Osteocyte (in vitro differentiated cells): Measurements from ENCODE around the gene PSMD6. TPM values are rescaled to one million over a fixed set of nuclear protein-coding genes. Genes with fewer than 3 reads are reported as not detected.

Experiments used
- DNase-seq: peaks from one replicate; pipeline ENCODE4 v3.0.0; 2021; ENCODE audit warnings: mixed read lengths; ENCODE audit not compliant: unreplicated experiment; ENCODE audit errors: extremely low spot score
- H3K27ac Mint-ChIP-seq: one replicate; pipeline ENCODE4 v1.8.0; 2021; ENCODE audit warnings: mild to moderate bottlenecking, mixed read lengths; ENCODE audit not compliant: unreplicated experiment
- H3K27me3 Mint-ChIP-seq: one replicate; pipeline ENCODE4 v1.8.0; 2021; ENCODE audit warnings: mixed read lengths; ENCODE audit not compliant: unreplicated experiment
- H3K36me3 Mint-ChIP-seq: one replicate; pipeline ENCODE4 v1.8.0; 2021; ENCODE audit warnings: mixed read lengths; ENCODE audit not compliant: unreplicated experiment
- H3K4me1 Mint-ChIP-seq: one replicate; pipeline ENCODE4 v1.8.0; 2021; ENCODE audit warnings: mixed read lengths; ENCODE audit not compliant: unreplicated experiment
- H3K4me3 Mint-ChIP-seq: one replicate; pipeline ENCODE4 v1.8.0; 2021; ENCODE audit warnings: mild to moderate bottlenecking, moderate library complexity, mixed read lengths; ENCODE audit not compliant: unreplicated experiment
- H3K9me3 Mint-ChIP-seq: one replicate; pipeline ENCODE4 v1.8.0; 2021; ENCODE audit warnings: mixed read lengths; ENCODE audit not compliant: unreplicated experiment
- CTCF ChIP-seq: fragments of 200-600 bp; sonication (generic); IDR thresholded peaks from 2 replicates; pipeline ENCODE4 v1.5.0; 2021; ENCODE audit warnings: antibody characterized with exemption, mild to moderate bottlenecking, moderate library complexity
- total RNA-seq: library from RNA; stranded (reverse); gene quantifications from 2 replicates; pipeline ENCODE4 v1.2.1, GENCODE V29; 2021

The PSMD6 gene
- total RNA-seq, 1 donor from 2014 or later = 72.6 TPM

- Mint-ChIP-seq H3K27ac (no peak overlapping the region), H3K36me3 (peaks cover 43% of the 10 kb centered on the region), H3K4me1 (peaks cover 8% of the 10 kb centered on the region), H3K9me3 (no peaks in the 10 kb centered on the region), H3K4me3 (no peak overlapping the region), H3K27me3 (no peaks in the 10 kb centered on the region)
- no peak for TF ChIP-seq CTCF
- DNase-seq = no peak
Measured at GRCh38 chr3:63995086-63995485, 28.2 kb downstream of the PSMD6 start.

GRCh38 chr3:63993653-63994079 is 29.6 kb downstream of the PSMD6 start:
- TF ChIP-seq CTCF = peak; percentile 95
- peak; percentile 87 for DNase-seq
- Mint-ChIP-seq H3K27me3 (no peaks in the 10 kb centered on the region), H3K27ac (peak overlapping the region; percentile 64), H3K4me1 (peaks cover 3% of the 10 kb centered on the region), H3K36me3 (peaks cover 44% of the 10 kb centered on the region), H3K9me3 (no peaks in the 10 kb centered on the region), H3K4me3 (no peak overlapping the region)

GRCh38 chr3:63992516-63993209 is 30.6 kb downstream of the PSMD6 start:
- H3K4me3 Mint-ChIP-seq = no peak overlapping the region
- no peaks in the 10 kb centered on the region for H3K27me3 Mint-ChIP-seq
- peaks cover 45% of the 10 kb centered on the region for H3K36me3 Mint-ChIP-seq

GRCh38 chr3:63991666-63992065 is 31.6 kb downstream of the PSMD6 start:
- Mint-ChIP-seq H3K4me3 (no peak overlapping the region), H3K9me3 (no peaks in the 10 kb centered on the region), H3K4me1 (peaks cover 3% of the 10 kb centered on the region), H3K27me3 (no peaks in the 10 kb centered on the region), H3K27ac (no peak overlapping the region), H3K36me3 (peaks cover 51% of the 10 kb centered on the region)
- no peak for TF ChIP-seq CTCF
- DNase-seq = no peak

More at GRCh38 chr3:63992516-63993209, 30.6 kb downstream of the PSMD6 start:
- no peak for DNase-seq
- no peak for TF ChIP-seq CTCF
- Mint-ChIP-seq H3K9me3 (no peaks in the 10 kb centered on the region), H3K4me1 (peaks cover 3% of the 10 kb centered on the region), H3K27ac (peak overlapping the region; percentile 64)

GRCh38 chr3:63990733-63991132 is 32.6 kb downstream of the PSMD6 start:
- no peak overlapping the region for H3K4me3 Mint-ChIP-seq
- H3K4me1 Mint-ChIP-seq = peaks cover 8% of the 10 kb centered on the region
- H3K36me3 Mint-ChIP-seq = peaks cover 41% of the 10 kb centered on the region
- no peaks in the 10 kb centered on the region for H3K27me3 Mint-ChIP-seq
- H3K9me3 Mint-ChIP-seq = no peaks in the 10 kb centered on the region
- TF ChIP-seq CTCF = no peak
- DNase-seq = no peak
- H3K27ac Mint-ChIP-seq = no peak overlapping the region
